ENCODE data around the gene PRKN.
"Not testable (repeated sequence)": the region's sequence is repeated elsewhere in the genome, so short reads cannot be mapped to it uniquely, and the experiment has no call there.

Gene PRKN

DNA sequence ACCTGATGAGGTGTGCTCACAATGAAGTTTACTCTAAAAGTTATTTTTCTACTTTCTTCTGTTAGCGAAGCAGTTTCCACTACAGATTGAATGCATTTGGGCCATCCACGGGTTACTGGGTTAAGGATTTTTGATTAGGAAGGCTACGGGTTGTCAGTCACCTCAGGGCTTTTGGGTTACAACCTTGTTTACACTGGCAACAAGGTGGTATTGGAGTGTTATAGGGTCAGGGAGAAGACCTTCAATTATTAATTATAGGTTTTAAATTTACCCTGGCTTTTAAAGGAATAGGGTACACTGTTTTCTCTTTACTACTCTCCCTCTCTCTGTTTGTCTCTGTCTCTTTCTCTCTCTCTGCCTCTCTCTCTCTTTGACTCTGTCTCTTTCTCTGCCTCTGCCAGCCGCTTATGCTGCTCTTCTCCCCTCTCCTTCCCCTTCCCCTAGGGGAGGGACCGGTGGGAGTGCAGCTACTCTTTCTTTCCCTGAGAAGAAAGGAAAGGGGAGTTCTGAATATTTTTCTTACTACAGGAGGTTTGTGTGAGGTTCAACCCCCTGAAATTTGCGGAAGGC lies 1413.5 kb downstream of the PRKN start:
- no peak overlapping the region for H2AFZ ChIP-seq (ENCODE audit: low read length)
- no peaks in the 10 kb centered on the region for H3K27me3 ChIP-seq (replicated peaks; ENCODE audit: insufficient read depth, low read length)
- H3K36me3 ChIP-seq (replicated peaks; ENCODE audit: insufficient read depth, low read length) = no peaks in the 10 kb centered on the region
- TF ChIP-seq EZH2 (optimal IDR thresholded peaks at IDR 0.05; ENCODE audit: low read depth, low read length) (no peak), EZH2phosphoT487 (IDR thresholded peaks at IDR 0.05; ENCODE audit: low read length) (no peak), CTCF (IDR thresholded peaks at IDR 0.05; ENCODE audit: low read length) (no peak)
- no peak overlapping the region for H3K9ac ChIP-seq (ENCODE audit: low read length)
- no peaks in the 10 kb centered on the region for H4K20me1 ChIP-seq (ENCODE audit: insufficient read depth, low read length)
- H3K4me3 ChIP-seq (ENCODE audit: low read length) = no peak overlapping the region
- H3K9me3 ChIP-seq (replicated peaks; ENCODE audit: insufficient read depth, low read length) = no peaks in the 10 kb centered on the region
- no peak overlapping the region for H3K27ac ChIP-seq (ENCODE audit: low read length)
- no peaks in the 10 kb centered on the region for H3K4me1 ChIP-seq (ENCODE audit: low read length)
- no peaks in the 10 kb centered on the region for H3F3A ChIP-seq (ENCODE audit: insufficient read depth, low read length)
- no peak overlapping the region for H3K4me2 ChIP-seq (ENCODE audit: low read depth, low read length)
- H3K9me2 ChIP-seq (replicated peaks; ENCODE audit: insufficient read depth, low read length) = no peaks in the 10 kb centered on the region
- no peak for DNase-seq
- H3K79me2 ChIP-seq (ENCODE audit: low read length) = no peaks in the 10 kb centered on the region

DNA sequence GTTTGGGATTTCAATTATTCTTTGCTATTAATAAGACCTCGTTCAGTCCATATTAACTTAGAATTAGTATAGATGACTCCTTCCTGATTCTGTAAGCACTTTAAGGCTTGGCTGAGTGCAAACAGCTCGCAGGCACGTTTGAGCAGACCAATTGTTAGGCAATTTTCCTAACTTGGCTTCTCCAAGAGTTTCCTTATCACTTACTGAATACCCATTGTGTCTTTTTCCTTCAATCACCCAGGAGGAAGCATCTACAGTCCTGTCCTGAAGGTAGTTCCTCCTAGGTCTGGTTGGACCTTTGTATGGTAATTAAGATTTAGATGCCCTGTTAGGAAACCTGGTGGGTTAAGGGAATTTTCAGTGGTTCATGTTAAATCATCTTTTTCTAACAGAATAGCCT lies 1414.1 kb downstream of the PRKN start:
- not testable (repeated sequence) for H3K27ac ChIP-seq (ENCODE audit: low read length); H3K27me3 ChIP-seq (replicated peaks; ENCODE audit: insufficient read depth, low read length); H3K36me3 ChIP-seq (replicated peaks; ENCODE audit: insufficient read depth, low read length); H3F3A ChIP-seq (ENCODE audit: insufficient read depth, low read length); H4K20me1 ChIP-seq (ENCODE audit: insufficient read depth, low read length); H3K9ac ChIP-seq (ENCODE audit: low read length); H2AFZ ChIP-seq (ENCODE audit: low read length); H3K9me3 ChIP-seq (replicated peaks; ENCODE audit: insufficient read depth, low read length); H3K4me3 ChIP-seq (ENCODE audit: low read length); H3K9me2 ChIP-seq (replicated peaks; ENCODE audit: insufficient read depth, low read length); H3K79me2 ChIP-seq (ENCODE audit: low read length); H3K4me2 ChIP-seq (ENCODE audit: low read depth, low read length); DNase-seq; H3K4me1 ChIP-seq (ENCODE audit: low read length)

GRCh38 chr6:161309774-161310173 lies 1417.8 kb downstream of the PRKN start:
- not testable (repeated sequence) for H3K27me3 ChIP-seq (replicated peaks; ENCODE audit: insufficient read depth, low read length); H3F3A ChIP-seq (ENCODE audit: insufficient read depth, low read length); H3K4me2 ChIP-seq (ENCODE audit: low read depth, low read length); H3K79me2 ChIP-seq (ENCODE audit: low read length); H3K27ac ChIP-seq (ENCODE audit: low read length); H3K9me3 ChIP-seq (replicated peaks; ENCODE audit: insufficient read depth, low read length); H3K9ac ChIP-seq (ENCODE audit: low read length); DNase-seq; H3K4me3 ChIP-seq (ENCODE audit: low read length); H2AFZ ChIP-seq (ENCODE audit: low read length); H3K36me3 ChIP-seq (replicated peaks; ENCODE audit: insufficient read depth, low read length); H3K9me2 ChIP-seq (replicated peaks; ENCODE audit: insufficient read depth, low read length); H3K4me1 ChIP-seq (ENCODE audit: low read length); H4K20me1 ChIP-seq (ENCODE audit: insufficient read depth, low read length)

GRCh38 chr6:161308075-161308655 lies 1419.4 kb downstream of the PRKN start:
- H3K9me3 ChIP-seq (replicated peaks; ENCODE audit: insufficient read depth, low read length) = no peaks in the 10 kb centered on the region
- no peaks in the 10 kb centered on the region for H3K4me1 ChIP-seq (ENCODE audit: low read length)
- no peak overlapping the region for H3K4me2 ChIP-seq (ENCODE audit: low read depth, low read length)
- no peaks in the 10 kb centered on the region for H4K20me1 ChIP-seq (ENCODE audit: insufficient read depth, low read length)
- DNase-seq = no peak
- H3K27ac ChIP-seq (ENCODE audit: low read length) = no peak overlapping the region
- no peaks in the 10 kb centered on the region for H3K36me3 ChIP-seq (replicated peaks; ENCODE audit: insufficient read depth, low read length)
- TF ChIP-seq CTCF (IDR thresholded peaks at IDR 0.05; ENCODE audit: low read length) = no peak
- TF ChIP-seq EZH2 (optimal IDR thresholded peaks at IDR 0.05; ENCODE audit: low read depth, low read length) = no peak
- no peak for TF ChIP-seq EZH2phosphoT487 (IDR thresholded peaks at IDR 0.05; ENCODE audit: low read length)
- H3F3A ChIP-seq (ENCODE audit: insufficient read depth, low read length) = no peaks in the 10 kb centered on the region
- H3K4me3 ChIP-seq (ENCODE audit: low read length) = no peak overlapping the region
- H3K27me3 ChIP-seq (replicated peaks; ENCODE audit: insufficient read depth, low read length) = no peaks in the 10 kb centered on the region
- H3K9me2 ChIP-seq (replicated peaks; ENCODE audit: insufficient read depth, low read length) = no peaks in the 10 kb centered on the region
- no peak overlapping the region for H3K9ac ChIP-seq (ENCODE audit: low read length)
- H2AFZ ChIP-seq (ENCODE audit: low read length) = no peak overlapping the region
- no peaks in the 10 kb centered on the region for H3K79me2 ChIP-seq (ENCODE audit: low read length)
